ENCODE results near the gene CDC37.

CDC37 gene

GRCh38 chr19:10419646-10420443 lies 16.5 kb upstream of the CDC37 start:
- peak; percentile 94 for DNase-seq (ENCODE audit: low read depth)
- H3K4me3 ChIP-seq (ENCODE audit: low read depth, low read length): peak overlapping the region; percentile 65
- no peak for TF ChIP-seq CTCF (conservative IDR thresholded peaks at IDR 0.05; ENCODE audit: low read depth, low read length)

- H3K4me3 ChIP-seq (ENCODE audit: low read depth, low read length): peak overlapping the region; percentile 65
- TF ChIP-seq CTCF (conservative IDR thresholded peaks at IDR 0.05; ENCODE audit: low read depth, low read length): no peak
- DNase-seq (ENCODE audit: low read depth): no peak
These were observed 15.9 kb upstream of the CDC37 start for GRCh38 chr19:10419200-10419645.

- DNase-seq (ENCODE audit: low read depth): peak; percentile 29
- TF ChIP-seq CTCF (conservative IDR thresholded peaks at IDR 0.05; ENCODE audit: low read depth, low read length): peak; percentile 40
- H3K4me3 ChIP-seq (ENCODE audit: low read depth, low read length): peak overlapping the region; percentile 65
These were observed 15.3 kb upstream of the CDC37 start for GRCh38 chr19:10418485-10419199.

GRCh38 chr19:10418235-10418484 lies 14.8 kb upstream of the CDC37 start:
- DNase-seq (ENCODE audit: low read depth): peak; percentile 38
- H3K4me3 ChIP-seq (ENCODE audit: low read depth, low read length): no peak overlapping the region
- TF ChIP-seq CTCF (conservative IDR thresholded peaks at IDR 0.05; ENCODE audit: low read depth, low read length): no peak

- no peak overlapping the region for H3K4me3 ChIP-seq (ENCODE audit: low read depth, low read length)
- TF ChIP-seq CTCF (conservative IDR thresholded peaks at IDR 0.05; ENCODE audit: low read depth, low read length): no peak
- no peak for DNase-seq (ENCODE audit: low read depth)
These were observed 14.3 kb upstream of the CDC37 start for GRCh38 chr19:10417541-10418234.

- TF ChIP-seq CTCF (conservative IDR thresholded peaks at IDR 0.05; ENCODE audit: low read depth, low read length): peak; percentile 63
These were observed 13.3 kb upstream of the CDC37 start for GRCh38 chr19:10416380-10417257.

More at GRCh38 chr19:10416380-10417257, 13.3 kb upstream of the CDC37 start:
- DNase-seq (ENCODE audit: low read depth): peak; percentile 89
- peak overlapping the region; percentile 68 for H3K4me3 ChIP-seq (ENCODE audit: low read depth, low read length)

All from choroid plexus epithelial cell (primary cell).